ENCODE measurements around the gene LRSAM1. TPM values are rescaled to one million over a fixed set of nuclear protein-coding genes. Genes with fewer than 3 reads are reported as not detected.

The LRSAM1 gene
- total RNA-seq, 2 experiments from 2014 or later = 20.8 to 32.2 TPM

GRCh38 chr9:127503947-127504886, 52.9 kb downstream of the LRSAM1 start:
- ChIA-PET CTCF (ENCODE audit: unreplicated experiment) (interaction anchor here (1.1 kb wide), 1 partner anchor 230 kb away, joined by 3 read pairs; the partner anchor contains the start of gene TOR2A), POLR2A (no interaction called here)
- BruUV-seq (replicated peaks) = no TSS peak
- DNase-seq (ENCODE audit: low spot score) = peak; percentile 78
- H2AFZ ChIP-seq (ENCODE audit: low read length) = no peak overlapping the region
- no peak overlapping the region for H3K27ac ChIP-seq (ENCODE audit: low read depth, low read length, poor library complexity, severe bottlenecking)
- no peaks in the 10 kb centered on the region for H3K79me2 ChIP-seq (ENCODE audit: insufficient read depth, low read depth, low read length)
- H3K9me2 ChIP-seq (ENCODE audit: insufficient read depth, low read length) = no peaks in the 10 kb centered on the region
- no peaks in the 10 kb centered on the region for H3K9me3 ChIP-seq (ENCODE audit: low read length)
- no peaks in the 10 kb centered on the region for H3K36me3 ChIP-seq (ENCODE audit: insufficient read depth, low read length)
- H3K4me3 ChIP-seq (ENCODE audit: low read depth, low read length, poor library complexity, severe bottlenecking) = no peak overlapping the region
- H3K4me2 ChIP-seq (ENCODE audit: low read length) = no peak overlapping the region
- intact Hi-C loops (cut with micrococcal nuclease; ENCODE audit: unreplicated experiment) = loop anchor here (1.0 to 10.0 kb wide), 4 partner anchors 82 to 421 kb away; partner anchors contain the start of gene AK1
- H3K4me1 ChIP-seq (ENCODE audit: insufficient read depth, low read length, poor library complexity, severe bottlenecking) = no peaks in the 10 kb centered on the region
- TF ChIP-seq EZH2phosphoT487 (IDR thresholded peaks at IDR 0.05; ENCODE audit: borderline replicate concordance, low read depth, low read length) = no peak
- peak; percentile 85 for TF ChIP-seq CTCF (conservative IDR thresholded peaks at IDR 0.05; ENCODE audit: low read length)
- H4K20me1 ChIP-seq (ENCODE audit: insufficient read depth, low read length) = no peaks in the 10 kb centered on the region

GRCh38 chr9:127504887-127505251, 53.6 kb downstream of the LRSAM1 start:
- TF ChIP-seq CTCF (conservative IDR thresholded peaks at IDR 0.05; ENCODE audit: low read length) (no peak), EZH2phosphoT487 (IDR thresholded peaks at IDR 0.05; ENCODE audit: borderline replicate concordance, low read depth, low read length) (no peak)
- Histone ChIP-seq H3K79me2 (ENCODE audit: insufficient read depth, low read depth, low read length) (no peaks in the 10 kb centered on the region), H3K36me3 (ENCODE audit: insufficient read depth, low read length) (no peaks in the 10 kb centered on the region), H3K9me2 (ENCODE audit: insufficient read depth, low read length) (no peaks in the 10 kb centered on the region), H2AFZ (ENCODE audit: low read length) (no peak overlapping the region), H3K4me1 (ENCODE audit: insufficient read depth, low read length, poor library complexity, severe bottlenecking) (no peaks in the 10 kb centered on the region), H3K27ac (ENCODE audit: low read depth, low read length, poor library complexity, severe bottlenecking) (no peak overlapping the region), H3K4me3 (ENCODE audit: low read depth, low read length, poor library complexity, severe bottlenecking) (no peak overlapping the region), H3K9me3 (ENCODE audit: low read length) (no peaks in the 10 kb centered on the region), H3K4me2 (ENCODE audit: low read length) (no peak overlapping the region), H4K20me1 (ENCODE audit: insufficient read depth, low read length) (no peaks in the 10 kb centered on the region)
- CTCF ChIA-PET (ENCODE audit: unreplicated experiment) = interaction anchor here (1.1 kb wide), 1 partner anchor 230 kb away, joined by 3 read pairs; the partner anchor contains the start of gene TOR2A
- no TSS peak for BruUV-seq (replicated peaks)
- no peak for DNase-seq (ENCODE audit: low spot score)
- intact Hi-C loops (cut with micrococcal nuclease; ENCODE audit: unreplicated experiment) = loop anchor here (1.0 to 10.0 kb wide), 4 partner anchors 81 to 420 kb away; partner anchors contain the start of gene AK1
- POLR2A ChIA-PET = no interaction called here
